GM12878 (cell line): Measurements from ENCODE around the gene ECI1. TPM values are rescaled to one million over a fixed set of nuclear protein-coding genes. Genes with fewer than 3 reads are reported as not detected.

ENCODE experiments used
- ATAC-seq: fragments of 200-7000 bp; cut with Tn5 transposase; 3 replicates; pipeline ENCODE4 v1.9.1; 2020; ENCODE audit warnings: mild to moderate bottlenecking, moderate library complexity
- BruUV-seq: library from RNA; stranded (reverse); fragments of 400-500 nt; replicated peaks from 2 replicates; lab custom pipeline; 2021; lab: Mats Ljungman, UMichigan
- CTCF ChIA-PET: fragments of 300-600 bp; sonication (Branson Sonifier 250); formaldehyde crosslinking; extraction: SDS; loops from one replicate; lab custom pipeline; 2021; ENCODE audit warnings: inconsistent platforms; lab: Yijun Ruan, JAX
- POLR2A ChIA-PET: fragments of 350-600 bp; formaldehyde crosslinking; extraction: SDS; loops from one replicate; lab custom pipeline; 2021; ENCODE audit warnings: inconsistent platforms; lab: Charles Lee
- RAD21 ChIA-PET: fragments of 300-600 bp; sonication (Branson Sonifier 250); formaldehyde crosslinking; loops from one replicate; lab custom pipeline; 2023; ENCODE audit warnings: antibody characterized with exemption; ENCODE audit not compliant: unreplicated experiment; lab: Charles Lee
- SMC1A ChIA-PET: fragments of 300-600 bp; sonication (Branson Sonifier 250); formaldehyde crosslinking; loops from one replicate; lab custom pipeline; 2023; ENCODE audit not compliant: unreplicated experiment, uncharacterized antibody; lab: Charles Lee
- DNase-seq: peaks from one replicate; pipeline ENCODE4 v3.0.0-alpha.2; 2011; ENCODE audit warnings: low read depth, low spot score
- FAIRE-seq: peaks from 3 replicates; lab custom pipeline; 2011; peaks lifted over from hg19 to GRCh38; lab: Jason Lieb, UNC
- H2AFZ ChIP-seq: 2 replicates; pipeline ENCODE4 v1.6.0; 2011; ENCODE audit warnings: low read depth, low read length, control low read depth; ENCODE audit not compliant: control insufficient read depth
- H3K27ac ChIP-seq: 2 replicates; pipeline ENCODE4 v1.5.1; 2011; ENCODE audit warnings: control low read depth; ENCODE audit not compliant: control insufficient read depth, insufficient read depth
- H3K27me3 ChIP-seq, 2 experiments: replicated peaks in 1 of 2; 2 replicates each; pipeline versions ENCODE4 v1.6.0 to v1.6.1; 2011; ENCODE audit warnings: low read length in 1 of 2; ENCODE audit not compliant: control insufficient read depth in 2 of 2, insufficient read depth in 2 of 2
- H3K36me3 ChIP-seq, 2 experiments: 2 replicates each; pipeline ENCODE4 v1.5.1; 2011; ENCODE audit warnings: low read length in 1 of 2; ENCODE audit not compliant: control insufficient read depth in 2 of 2, insufficient read depth in 2 of 2
- H3K4me1 ChIP-seq: 2 replicates; pipeline ENCODE4 v1.6.1; 2011; ENCODE audit warnings: mild to moderate bottlenecking, low read length, moderate library complexity, mixed read lengths; ENCODE audit not compliant: control insufficient read depth, insufficient read depth
- H3K4me2 ChIP-seq: 2 replicates; pipeline ENCODE4 v1.6.0; 2011; ENCODE audit warnings: control low read depth; ENCODE audit not compliant: control insufficient read depth, insufficient read depth
- H3K4me3 ChIP-seq: fragments of 200-600 bp; sonication (generic); 2 replicates; pipeline ENCODE4 v1.5.1; 2016
- H3K79me2 ChIP-seq: 2 replicates; pipeline ENCODE4 v1.6.0; 2011; ENCODE audit warnings: low read length; ENCODE audit not compliant: control insufficient read depth, insufficient read depth
- H3K9ac ChIP-seq: 2 replicates; pipeline ENCODE4 v1.8.0; 2011; ENCODE audit warnings: low read length, control low read depth, mixed read lengths; ENCODE audit not compliant: control insufficient read depth, insufficient read depth
- H3K9me3 ChIP-seq: replicated peaks from 3 replicates; pipeline ENCODE4 v1.5.1; 2011; ENCODE audit warnings: mild to moderate bottlenecking, low read length; ENCODE audit not compliant: control insufficient read depth, insufficient read depth
- H4K20me1 ChIP-seq: 2 replicates; pipeline ENCODE4 v1.6.0; 2011; ENCODE audit not compliant: control insufficient read depth, insufficient read depth
- BHLHE40 ChIP-seq, 2 experiments: fragments of 450-650 bp in 1 of 2; IDR thresholded peaks; 2 replicates each; pipeline ENCODE4 v1.6.1; 2011 to 2017; ENCODE audit warnings: low read depth in 2 of 2, borderline replicate concordance in 1 of 2, improper control_type of control experiment in 1 of 2, low read length in 1 of 2, mild to moderate bottlenecking in 1 of 2
- CBX5 ChIP-seq: sonication (generic); IDR thresholded peaks from 2 replicates; pipeline ENCODE4 v1.6.1; 2016; ENCODE audit warnings: low read depth, moderate library complexity, mild to moderate bottlenecking, inconsistent platforms
- EP300 ChIP-seq, 2 experiments: fragments of 150-350 bp in 1 of 2; IDR thresholded peaks; 2 replicates each; pipeline ENCODE4 v1.6.1; 2011 to 2012; ENCODE audit warnings: low read depth in 2 of 2, low read length in 2 of 2, borderline replicate concordance in 1 of 2, improper control_type of control experiment in 1 of 2, inconsistent platforms in 1 of 2; ENCODE audit not compliant: control insufficient read depth in 1 of 2
- KDM1A ChIP-seq: fragments of 200-600 bp; sonication (generic); IDR thresholded peaks from 2 replicates; pipeline ENCODE4 v1.6.1; 2016; ENCODE audit warnings: borderline replicate concordance
- MXI1 ChIP-seq: fragments of 150-350 bp; IDR thresholded peaks from 2 replicates; pipeline ENCODE4 v1.6.1; 2011; ENCODE audit warnings: low read depth, mild to moderate bottlenecking, inconsistent platforms, low read length, improper control_type of control experiment
- NKRF ChIP-seq: fragments of 450-650 bp; conservative IDR thresholded peaks from 2 replicates; pipeline ENCODE4 v1.6.1; 2017; ENCODE audit warnings: mild to moderate bottlenecking, moderate library complexity
- NR2C1 ChIP-seq: fragments of 450-650 bp; IDR thresholded peaks from 2 replicates; pipeline ENCODE4 v1.6.1; 2017; ENCODE audit warnings: antibody characterized with exemption, mild to moderate bottlenecking, moderate library complexity
- RFX5 ChIP-seq: IDR thresholded peaks from 2 replicates; pipeline ENCODE4 v1.6.1; 2011; ENCODE audit warnings: low read depth, low read length, improper control_type of control experiment
- SIN3A ChIP-seq: IDR thresholded peaks from 2 replicates; pipeline ENCODE4 v1.6.1; 2012; ENCODE audit warnings: low read depth, low read length, improper control_type of control experiment
- STAT3 ChIP-seq: IDR thresholded peaks from 2 replicates; pipeline ENCODE4 v1.6.1; 2011; ENCODE audit warnings: low read depth, low read length, improper control_type of control experiment
- SUZ12 ChIP-seq: fragments of 200-600 bp; sonication (generic); IDR thresholded peaks from one replicate; pipeline ENCODE4 v1.6.1; 2018; ENCODE audit warnings: antibody characterized with exemption, mild to moderate bottlenecking; ENCODE audit not compliant: unreplicated experiment
- YY1 ChIP-seq: IDR thresholded peaks from 2 replicates; pipeline ENCODE4 v1.6.1; 2011; ENCODE audit warnings: low read depth, mild to moderate bottlenecking, low read length
- ZBED1 ChIP-seq: IDR thresholded peaks from 2 replicates; pipeline ENCODE4 v1.6.1; 2016; ENCODE audit warnings: borderline replicate concordance
- WGBS: methylation state at CpG from one replicate; pipeline ENCODE4 v1.1.6; 2016; ENCODE audit warnings: low lambda C conversion rate; ENCODE audit not compliant: insufficient replicate concordance, insufficient coverage; ENCODE audit errors: missing lambda C conversion rate; 5-methylcytosine and 5-hydroxymethylcytosine counted together
- in situ Hi-C: fragments of 300-500 bp; cut with MboI; formaldehyde crosslinking; loops from 9 replicates; pipeline ENCODE4 v1.14.3; 2018; ENCODE audit warnings: mixed read lengths
- intact Hi-C: fragments of 100-400 bp; cut with micrococcal nuclease; formaldehyde crosslinking; loops from one replicate; pipeline ENCODE4 v1.14.2; 2022; ENCODE audit not compliant: unreplicated experiment
- polyA plus RNA-seq, 11 experiments: library from polyadenylated mRNA; depleted of rRNA in 4 of 11; unstranded in 6 of 11; stranded (reverse) in 5 of 11; fragments of >200 nt; fragmentation: Nextera tagmentation in 4 of 11; fragmentation: Illumina TruSeq in 1 of 11; extraction: Ambion mirVana in 4 of 11; extraction: Trizol in 1 of 11; gene quantifications; 1 replicate in 1 of 11; 2 replicates in 10 of 11; pipeline versions ENCODE4 v1.2.1 to v1.2.3, GENCODE V29; 2011 to 2016; ENCODE audit warnings: inconsistent platforms in 2 of 11, missing spikeins in 2 of 11, low read depth in 1 of 11
- total RNA-seq, 4 experiments: library from RNA; depleted of rRNA in 3 of 4; stranded (reverse); fragments of >200 nt in 3 of 4; fragmentation: Illumina TruSeq in 1 of 4; extraction: Trizol in 1 of 4; gene quantifications; 2 replicates each; pipeline versions ENCODE4 v1.2.1 to v1.2.3, GENCODE V29; 2013 to 2021
- TF ChIP-seq, protein P1 (sequence below): fragments of 450-650 bp; IDR thresholded peaks from 2 replicates; pipeline ENCODE4 v1.6.1; 2017; ENCODE audit warnings: mild to moderate bottlenecking, low read depth, inconsistent platforms; ENCODE audit not compliant: poor library complexity, severe bottlenecking
- TF ChIP-seq, protein P2 (sequence below): fragments of 450-650 bp; IDR thresholded peaks from 2 replicates; pipeline ENCODE4 v1.6.1; 2017; ENCODE audit warnings: mild to moderate bottlenecking, moderate library complexity

The ECI1 gene
- total and polyA plus RNA-seq, 10 of the 15 experiments (the other 5 are each of a cell fraction or from before 2014, with no cell fraction given) = 2.2 to 82.1 (median 24.8) TPM

DNA sequence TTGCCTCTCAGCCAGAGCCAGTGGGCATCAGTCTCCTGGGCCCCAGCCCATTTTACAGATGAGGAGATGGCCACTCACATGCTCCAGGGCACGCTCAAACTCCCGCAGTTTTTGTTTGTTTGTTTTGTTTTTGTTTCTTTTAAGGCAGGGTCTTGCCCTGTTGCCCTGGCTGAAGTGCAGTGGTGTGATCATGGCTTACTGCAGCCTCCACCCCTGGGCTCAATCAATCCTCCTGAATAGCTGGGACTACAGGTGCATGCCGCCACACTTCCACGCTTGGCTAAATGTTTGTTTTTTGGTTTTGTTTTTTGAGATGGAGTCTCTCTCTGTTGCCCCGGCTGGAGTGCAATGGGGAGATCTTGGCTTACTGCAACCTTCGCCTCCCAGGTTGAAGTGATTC lies 24.5 kb downstream of the ECI1 start:
- Histone ChIP-seq H2AFZ (no peak overlapping the region), H3K9ac (no peak overlapping the region), H3K36me3 (peaks cover 4 to 23% of the 10 kb centered on the region in 2 experiments; a peak in 3 of 4 replicates), H3K9me3 (no peaks in the 10 kb centered on the region), H3K79me2 (peaks cover 27% of the 10 kb centered on the region), H3K4me1 (peaks cover 5% of the 10 kb centered on the region; the same call in 1 of the 2 replicates), H4K20me1 (no peaks in the 10 kb centered on the region), H3K27me3 (no peaks in the 10 kb centered on the region), H3K4me2 (no peak overlapping the region), H3K4me3 (no peak overlapping the region), H3K27ac (no peak overlapping the region)
- ATAC-seq = no peak
- ChIA-PET CTCF (interaction anchor here (1.1 to 1.6 kb wide), 2 partner anchors 24 to 171 kb away, joined by 3 read pairs; partner anchors contain the start of gene ECI1), SMC1A (interaction anchor here (1.6 kb wide), 1 partner anchor 25 kb away, joined by 3 read pairs; the partner anchor contains the start of gene ECI1), RAD21 (no interaction called here), POLR2A (interaction anchor here (2.1 kb wide), 1 partner anchor 12 kb away, joined by 7 read pairs; the partner anchor contains the start of gene PGP)
- no peak for DNase-seq
- no TSS peak for BruUV-seq
- intact Hi-C loops (no loop called here), in situ Hi-C loops (no loop called here)
- WGBS = 94% methylated on average over 6 of the region's 6 CpGs
- TF ChIP-seq RFX5 (no peak), ZBED1 (no peak), NKRF (no peak), KDM1A (no peak), STAT3 (no peak), BHLHE40 (IDR thresholded peaks at IDR 0.05; ENCODE audit: borderline replicate concordance in 1 of 2, low read depth in 2 of 2, low read length in 1 of 2) (no peak), CBX5 (no peak), YY1 (no peak), MXI1 (no peak), EP300 (IDR thresholded peaks at IDR 0.05; ENCODE audit: borderline replicate concordance in 1 of 2, control insufficient read depth in 1 of 2, low read depth in 2 of 2, low read length in 2 of 2) (no peak), SUZ12 (no peak), NR2C1 (no peak), SIN3A (no peak)
- TF ChIP-seq, protein P1, sequence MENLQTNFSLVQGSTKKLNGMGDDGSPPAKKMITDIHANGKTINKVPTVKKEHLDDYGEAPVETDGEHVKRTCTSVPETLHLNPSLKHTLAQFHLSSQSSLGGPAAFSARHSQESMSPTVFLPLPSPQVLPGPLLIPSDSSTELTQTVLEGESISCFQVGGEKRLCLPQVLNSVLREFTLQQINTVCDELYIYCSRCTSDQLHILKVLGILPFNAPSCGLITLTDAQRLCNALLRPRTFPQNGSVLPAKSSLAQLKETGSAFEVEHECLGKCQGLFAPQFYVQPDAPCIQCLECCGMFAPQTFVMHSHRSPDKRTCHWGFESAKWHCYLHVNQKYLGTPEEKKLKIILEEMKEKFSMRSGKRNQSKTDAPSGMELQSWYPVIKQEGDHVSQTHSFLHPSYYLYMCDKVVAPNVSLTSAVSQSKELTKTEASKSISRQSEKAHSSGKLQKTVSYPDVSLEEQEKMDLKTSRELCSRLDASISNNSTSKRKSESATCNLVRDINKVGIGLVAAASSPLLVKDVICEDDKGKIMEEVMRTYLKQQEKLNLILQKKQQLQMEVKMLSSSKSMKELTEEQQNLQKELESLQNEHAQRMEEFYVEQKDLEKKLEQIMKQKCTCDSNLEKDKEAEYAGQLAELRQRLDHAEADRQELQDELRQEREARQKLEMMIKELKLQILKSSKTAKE = no peak
- TF ChIP-seq, protein P2, sequence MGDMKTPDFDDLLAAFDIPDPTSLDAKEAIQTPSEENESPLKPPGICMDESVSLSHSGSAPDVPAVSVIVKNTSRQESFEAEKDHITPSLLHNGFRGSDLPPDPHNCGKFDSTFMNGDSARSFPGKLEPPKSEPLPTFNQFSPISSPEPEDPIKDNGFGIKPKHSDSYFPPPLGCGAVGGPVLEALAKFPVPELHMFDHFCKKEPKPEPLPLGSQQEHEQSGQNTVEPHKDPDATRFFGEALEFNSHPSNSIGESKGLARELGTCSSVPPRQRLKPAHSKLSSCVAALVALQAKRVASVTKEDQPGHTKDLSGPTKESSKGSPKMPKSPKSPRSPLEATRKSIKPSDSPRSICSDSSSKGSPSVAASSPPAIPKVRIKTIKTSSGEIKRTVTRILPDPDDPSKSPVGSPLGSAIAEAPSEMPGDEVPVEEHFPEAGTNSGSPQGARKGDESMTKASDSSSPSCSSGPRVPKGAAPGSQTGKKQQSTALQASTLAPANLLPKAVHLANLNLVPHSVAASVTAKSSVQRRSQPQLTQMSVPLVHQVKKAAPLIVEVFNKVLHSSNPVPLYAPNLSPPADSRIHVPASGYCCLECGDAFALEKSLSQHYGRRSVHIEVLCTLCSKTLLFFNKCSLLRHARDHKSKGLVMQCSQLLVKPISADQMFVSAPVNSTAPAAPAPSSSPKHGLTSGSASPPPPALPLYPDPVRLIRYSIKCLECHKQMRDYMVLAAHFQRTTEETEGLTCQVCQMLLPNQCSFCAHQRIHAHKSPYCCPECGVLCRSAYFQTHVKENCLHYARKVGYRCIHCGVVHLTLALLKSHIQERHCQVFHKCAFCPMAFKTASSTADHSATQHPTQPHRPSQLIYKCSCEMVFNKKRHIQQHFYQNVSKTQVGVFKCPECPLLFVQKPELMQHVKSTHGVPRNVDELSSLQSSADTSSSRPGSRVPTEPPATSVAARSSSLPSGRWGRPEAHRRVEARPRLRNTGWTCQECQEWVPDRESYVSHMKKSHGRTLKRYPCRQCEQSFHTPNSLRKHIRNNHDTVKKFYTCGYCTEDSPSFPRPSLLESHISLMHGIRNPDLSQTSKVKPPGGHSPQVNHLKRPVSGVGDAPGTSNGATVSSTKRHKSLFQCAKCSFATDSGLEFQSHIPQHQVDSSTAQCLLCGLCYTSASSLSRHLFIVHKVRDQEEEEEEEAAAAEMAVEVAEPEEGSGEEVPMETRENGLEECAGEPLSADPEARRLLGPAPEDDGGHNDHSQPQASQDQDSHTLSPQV = no peak
- no peak for FAIRE-seq
